Measurements from ENCODE around the gene WDFY3. TPM values are rescaled to one million over a fixed set of nuclear protein-coding genes. Genes with fewer than 3 reads are reported as not detected.

WDFY3 gene
- total and polyA plus RNA-seq, 2 experiments from 2014 or later, result 8.0 to 89.0 TPM

GRCh38 chr4:84626673-84627072, 339.8 kb downstream of the WDFY3 start:
- H4K20me1 ChIP-seq (replicated peaks; ENCODE audit: insufficient read depth), result no peaks in the 10 kb centered on the region
- H3K36me3 ChIP-seq (ENCODE audit: insufficient read depth), result no peaks in the 10 kb centered on the region
- no peaks in the 10 kb centered on the region for H3K27me3 ChIP-seq (ENCODE audit: insufficient read depth)
- no peak overlapping the region for H3K4me3 ChIP-seq
- Mint-ChIP-seq H3K9me3 (no peaks in the 10 kb centered on the region), H3K4me3 (no peak overlapping the region), H3K27me3 (ENCODE audit: insufficient read depth, low read depth, poor library complexity) (no peaks in the 10 kb centered on the region), H3K36me3 (ENCODE audit: low read depth) (peaks cover 15% of the 10 kb centered on the region; the same call in 2 of the 3 replicates), H3K4me1 (peaks cover 12% of the 10 kb centered on the region), H3K27ac (no peak overlapping the region)
- no peaks in the 10 kb centered on the region for H3K79me2 ChIP-seq (replicated peaks; ENCODE audit: insufficient read depth)
- TF ChIP-seq STAT1 (IDR thresholded peaks at IDR 0.05; ENCODE audit: unreplicated experiment) (no peak), JUNB (IDR thresholded peaks at IDR 0.05; ENCODE audit: unreplicated experiment) (no peak), ZNF114 (CRISPR knock-in tag; IDR thresholded peaks at IDR 0.05) (no peak), CTCF (conservative IDR thresholded peaks at IDR 0.05; ENCODE audit: low read depth in 2 of 2) (no peak), EZH2 (IDR thresholded peaks at IDR 0.05; ENCODE audit: low read depth, unreplicated experiment) (no peak), REST (IDR thresholded peaks at IDR 0.05; ENCODE audit: unreplicated experiment) (no peak), EZH2phosphoT487 (IDR thresholded peaks at IDR 0.05; ENCODE audit: unreplicated experiment) (no peak), ZNF331 (CRISPR knock-in tag; IDR thresholded peaks at IDR 0.05; ENCODE audit: low read depth) (no peak), ETS1 (IDR thresholded peaks at IDR 0.05) (no peak), NANOG (IDR thresholded peaks at IDR 0.05; ENCODE audit: borderline replicate concordance) (no peak)
- H3K4me1 ChIP-seq (ENCODE audit: insufficient read depth), result no peaks in the 10 kb centered on the region; the same call in 1 of the 2 replicates
- H2AFZ ChIP-seq, result no peak overlapping the region
- H3K9me2 ChIP-seq (ENCODE audit: insufficient read depth), result no peaks in the 10 kb centered on the region
- no peaks in the 10 kb centered on the region for H3F3A ChIP-seq (replicated peaks; ENCODE audit: low read depth)
- DNase-seq (ENCODE audit: low spot score) (no peak), ATAC-seq (no peak)
- H3K27ac ChIP-seq (ENCODE audit: low read depth), result no peak overlapping the region
- no peak overlapping the region for H3K4me2 ChIP-seq
